D721Med (cell line): ENCODE results near the gene DYNC1H1.
A peak's percentile ranks its signal among the peaks of the same experiment; 100 is the strongest.

Source experiments
- DNase-seq: peaks from one replicate; pipeline ENCODE4 v3.0.0; 2011; ENCODE audit warnings: low spot score; ENCODE audit not compliant: insufficient read length
- FAIRE-seq: peaks from 2 replicates; lab custom pipeline; 2011; peaks lifted over from hg19 to GRCh38; lab: Jason Lieb, UNC
- TF ChIP-seq, protein P1 (sequence below): IDR thresholded peaks from 2 replicates; pipeline ENCODE4 v1.5.1; 2012; ENCODE audit warnings: mild to moderate bottlenecking, control low read depth; ENCODE audit not compliant: insufficient read depth; ENCODE audit errors: missing control alignments

DYNC1H1 gene

DNA sequence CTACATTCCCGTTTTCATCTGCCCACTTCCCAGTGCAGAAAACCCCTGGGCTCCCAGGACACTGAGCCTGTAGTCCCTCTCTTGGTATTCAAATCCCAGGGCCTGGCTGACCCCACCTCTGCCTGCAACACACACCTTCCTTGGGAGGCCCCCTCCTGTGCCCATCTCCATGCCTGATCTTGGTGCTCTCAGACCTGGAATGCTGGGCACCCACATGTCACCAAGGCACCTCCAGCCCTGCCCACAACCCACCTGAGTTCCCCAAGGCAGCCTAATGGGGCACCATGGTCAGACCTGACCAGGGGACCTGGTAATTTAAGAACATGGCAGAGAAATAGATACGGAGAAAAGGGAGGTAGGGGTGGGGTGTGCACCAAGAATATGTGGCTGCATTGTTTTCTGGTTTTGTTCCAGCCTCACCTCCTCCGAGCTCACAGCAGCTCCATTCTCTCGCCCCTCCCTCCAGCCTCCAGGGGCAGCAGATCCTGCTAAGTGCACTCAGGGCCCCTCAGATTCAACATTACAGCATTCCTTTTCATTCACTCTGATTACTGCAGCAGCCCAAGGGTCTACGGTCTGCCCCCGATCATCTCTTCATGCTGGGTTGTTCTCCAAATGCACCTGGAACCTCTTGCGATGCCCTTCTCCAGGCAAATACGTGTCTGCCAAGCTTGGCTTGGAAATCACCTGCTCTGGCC lies 131.6 kb downstream of the DYNC1H1 start:
- no peak for DNase-seq
- TF ChIP-seq, protein P1, sequence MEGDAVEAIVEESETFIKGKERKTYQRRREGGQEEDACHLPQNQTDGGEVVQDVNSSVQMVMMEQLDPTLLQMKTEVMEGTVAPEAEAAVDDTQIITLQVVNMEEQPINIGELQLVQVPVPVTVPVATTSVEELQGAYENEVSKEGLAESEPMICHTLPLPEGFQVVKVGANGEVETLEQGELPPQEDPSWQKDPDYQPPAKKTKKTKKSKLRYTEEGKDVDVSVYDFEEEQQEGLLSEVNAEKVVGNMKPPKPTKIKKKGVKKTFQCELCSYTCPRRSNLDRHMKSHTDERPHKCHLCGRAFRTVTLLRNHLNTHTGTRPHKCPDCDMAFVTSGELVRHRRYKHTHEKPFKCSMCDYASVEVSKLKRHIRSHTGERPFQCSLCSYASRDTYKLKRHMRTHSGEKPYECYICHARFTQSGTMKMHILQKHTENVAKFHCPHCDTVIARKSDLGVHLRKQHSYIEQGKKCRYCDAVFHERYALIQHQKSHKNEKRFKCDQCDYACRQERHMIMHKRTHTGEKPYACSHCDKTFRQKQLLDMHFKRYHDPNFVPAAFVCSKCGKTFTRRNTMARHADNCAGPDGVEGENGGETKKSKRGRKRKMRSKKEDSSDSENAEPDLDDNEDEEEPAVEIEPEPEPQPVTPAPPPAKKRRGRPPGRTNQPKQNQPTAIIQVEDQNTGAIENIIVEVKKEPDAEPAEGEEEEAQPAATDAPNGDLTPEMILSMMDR = no peak
- FAIRE-seq = no peak

DNA sequence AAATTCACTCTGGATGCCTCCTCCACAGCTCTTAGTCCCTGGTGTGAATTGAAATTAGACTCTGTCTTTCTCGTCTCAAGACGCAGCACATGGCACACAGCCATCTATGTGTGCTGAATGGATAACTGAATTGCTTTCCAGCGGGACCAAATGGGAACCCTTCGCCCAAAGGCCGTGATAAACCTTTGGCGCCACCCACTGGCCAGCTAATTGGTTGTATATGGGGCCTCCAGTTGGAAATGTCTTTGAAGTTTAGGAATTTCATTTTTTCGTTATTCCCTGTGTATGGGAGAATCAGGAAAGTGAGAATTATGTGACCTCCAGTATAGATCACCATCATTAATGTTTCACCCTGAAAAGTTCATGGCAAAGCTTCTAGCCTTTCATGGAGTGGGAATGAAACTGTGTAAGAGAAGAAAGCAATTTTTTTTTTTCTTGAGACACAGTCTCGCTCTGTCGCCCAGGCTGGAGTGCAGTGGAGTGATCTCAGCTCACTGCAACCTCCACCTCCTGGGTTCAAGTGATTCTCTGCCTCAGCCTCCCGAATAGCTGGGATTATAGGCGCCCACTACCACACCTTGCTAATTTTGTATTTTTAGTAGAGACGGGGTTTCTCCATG lies 132.3 kb downstream of the DYNC1H1 start:
- DNase-seq (peak; percentile 70), FAIRE-seq (no peak)
- TF ChIP-seq, protein P1 = peak; percentile 89

DNA sequence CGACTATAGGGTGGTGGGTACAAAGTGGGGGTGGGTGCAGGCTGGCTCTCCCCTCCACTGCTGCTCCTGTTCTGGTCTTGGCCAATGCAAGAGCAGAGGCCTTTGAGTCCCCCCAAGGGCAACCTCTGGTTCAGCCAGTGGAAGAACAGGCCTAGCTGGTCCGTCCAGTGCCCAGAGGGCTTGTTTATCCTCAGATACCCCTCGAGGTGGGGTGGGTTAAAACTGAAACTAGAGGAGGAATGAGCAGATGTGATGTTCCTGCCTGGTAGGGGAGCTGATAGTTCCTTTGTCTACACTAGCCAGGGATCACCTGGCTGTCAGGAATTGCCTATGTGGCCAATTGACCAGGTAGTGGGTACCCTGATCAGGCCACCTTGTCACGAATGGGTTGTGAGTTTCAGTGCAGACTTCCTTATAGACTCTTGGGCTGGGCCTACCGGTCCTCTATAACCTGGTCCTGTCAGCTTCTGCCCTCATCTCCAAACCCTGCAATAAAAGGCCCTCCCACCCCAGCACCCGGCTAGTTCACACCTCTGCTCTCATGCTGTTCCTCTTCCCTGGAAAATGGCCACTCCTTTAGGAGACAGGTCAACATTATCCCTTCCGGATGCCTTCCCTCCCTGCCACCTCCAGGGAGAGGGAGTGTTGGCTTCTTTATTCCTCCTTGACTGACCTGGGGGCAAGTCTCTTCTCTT lies 133.2 kb downstream of the DYNC1H1 start:
- no peak for DNase-seq
- TF ChIP-seq, protein P1 = no peak
- FAIRE-seq = no peak

DNA sequence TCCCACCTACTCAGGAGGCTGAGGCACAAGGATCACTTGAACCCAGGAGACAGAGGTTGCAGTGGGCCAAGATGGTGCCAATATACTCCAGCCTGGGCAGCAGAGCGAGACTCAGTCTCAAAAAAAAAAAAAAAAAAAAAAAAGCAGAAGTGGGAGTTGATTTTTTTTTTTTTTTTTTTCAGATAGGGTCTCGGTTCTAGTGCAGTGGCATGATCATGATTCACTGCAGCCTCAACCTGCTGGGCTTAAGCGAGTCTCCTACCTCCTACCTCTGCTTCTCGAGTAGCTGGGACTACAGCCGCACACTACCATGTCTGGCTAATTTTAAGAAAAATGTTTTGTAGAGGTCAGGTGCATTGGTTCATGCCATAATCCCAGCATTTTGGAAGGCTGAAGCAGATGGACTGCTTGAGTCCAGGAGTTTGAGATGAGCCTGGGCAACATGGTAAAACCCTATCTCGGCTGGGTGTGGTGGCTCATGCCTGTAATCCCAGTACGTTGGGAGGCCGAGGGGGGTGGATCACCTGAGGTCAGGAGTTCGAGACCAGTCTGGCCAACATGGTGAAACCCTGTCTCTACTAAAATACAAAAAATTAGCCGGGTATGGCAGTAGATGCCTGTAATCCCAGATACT lies 138.8 kb downstream of the DYNC1H1 start:
- DNase-seq (no peak), FAIRE-seq (no peak)
- TF ChIP-seq, protein P1 = no peak

DNA sequence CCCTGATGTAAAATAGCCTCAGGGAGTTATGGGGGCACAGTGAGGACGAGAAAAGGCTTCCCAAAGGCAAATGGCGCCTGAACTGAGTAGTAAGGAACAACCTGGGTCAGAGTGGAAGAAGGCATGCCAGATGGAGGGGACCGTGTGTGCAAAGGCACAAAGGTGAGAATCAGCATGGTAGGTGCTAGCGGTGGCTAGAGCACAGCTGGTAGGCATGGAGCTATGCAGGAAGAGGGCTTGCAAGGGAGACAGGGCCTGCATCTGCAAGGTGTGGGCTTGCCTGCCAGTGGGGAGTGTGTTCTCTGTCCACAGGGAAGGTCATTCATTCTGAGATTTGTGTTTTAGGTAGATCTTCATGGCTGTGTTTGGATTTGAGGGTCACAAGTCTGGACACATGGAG lies 141.0 kb downstream of the DYNC1H1 start:
- TF ChIP-seq, protein P1 = no peak
- FAIRE-seq (no peak), DNase-seq (no peak)
